Parathyroid adenoma (tissue), 2 donors: ENCODE results near the gene HARS1.

Experiments
- H2AFZ ChIP-seq: fragments of 300-600 bp; sonication (generic); one replicate; pipeline ENCODE4 v1.7.0; 2017; ENCODE audit warnings: antibody characterized with exemption, mild to moderate bottlenecking
- H3K27ac ChIP-seq: fragments of 300-600 bp; sonication (generic); one replicate; pipeline ENCODE4 v1.7.0; 2017
- H3K27me3 ChIP-seq: fragments of 300-600 bp; sonication (generic); one replicate; pipeline ENCODE4 v1.7.0; 2017; ENCODE audit warnings: low read length; ENCODE audit not compliant: control insufficient read depth, insufficient read depth
- H3K36me3 ChIP-seq: fragments of 300-600 bp; sonication (generic); one replicate; pipeline ENCODE4 v1.7.0; 2017; ENCODE audit warnings: low read length; ENCODE audit not compliant: control insufficient read depth, insufficient read depth
- H3K4me1 ChIP-seq: fragments of 300-600 bp; sonication (generic); one replicate; pipeline ENCODE4 v1.7.0; 2017; ENCODE audit warnings: control low read depth
- H3K4me2 ChIP-seq: fragments of 300-600 bp; sonication (generic); one replicate; pipeline ENCODE4 v1.7.0; 2017; ENCODE audit warnings: low read length
- H3K4me3 ChIP-seq: fragments of 300-600 bp; sonication (generic); one replicate; pipeline ENCODE4 v1.7.0; 2017; ENCODE audit warnings: low read depth, low read length
- H3K79me2 ChIP-seq: fragments of 300-600 bp; sonication (generic); one replicate; pipeline ENCODE4 v1.7.0; 2017; ENCODE audit warnings: control low read depth
- H3K9ac ChIP-seq: fragments of 300-600 bp; sonication (generic); one replicate; pipeline ENCODE4 v1.7.0; 2017; ENCODE audit warnings: mild to moderate bottlenecking
- H3K9me3 ChIP-seq: fragments of 300-600 bp; sonication (generic); one replicate; pipeline ENCODE4 v1.7.0; 2017; ENCODE audit warnings: low read length; ENCODE audit not compliant: control insufficient read depth
- CTCF ChIP-seq: fragments of 300-600 bp; sonication (generic); IDR thresholded peaks from one replicate; pipeline ENCODE4 v1.7.0; 2017; ENCODE audit warnings: antibody characterized with exemption, mild to moderate bottlenecking
- donor health status: primary hyperparathyroidism.

HARS1 gene

DNA sequence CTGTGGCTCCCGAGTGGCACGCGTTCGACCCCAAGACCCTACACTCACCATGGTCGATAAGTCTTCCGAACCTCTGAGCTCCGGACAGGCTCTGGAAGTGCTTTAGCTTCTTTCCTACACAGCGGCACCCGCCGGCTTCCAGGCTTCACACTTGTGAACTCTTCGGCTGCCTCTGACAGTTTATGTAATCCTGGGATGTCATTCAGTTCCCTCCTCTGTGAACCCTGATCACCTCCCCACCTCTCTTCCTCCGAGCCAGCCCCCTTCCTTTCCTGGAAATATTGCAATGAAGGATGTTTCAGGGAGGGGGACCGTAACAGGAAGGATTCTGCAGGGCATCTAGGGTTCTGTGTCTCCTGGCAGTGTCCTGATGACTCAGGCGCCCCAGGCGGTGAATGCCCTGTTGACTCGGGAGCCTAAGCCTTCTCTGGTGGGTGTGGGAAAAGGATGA, 58.1 kb downstream of the HARS1 start, which contains the start of gene CD14:
Gene CD14 (minus strand): TSS at position 155 of the 451 bp plus-strand sequence. CDS start 104 bp downstream, at position 51.
- H3K4me3 ChIP-seq: peak within 1 kb of the TSS; percentile 63
- H3K27me3 ChIP-seq: no peaks in the 10 kb centered on the region
- peak within 1 kb of the TSS; percentile 88 for H3K4me2 ChIP-seq
- no peak for TF ChIP-seq CTCF
- H2AFZ ChIP-seq: peak within 1 kb of the TSS; percentile 94
- no peak within 1 kb of the TSS for H3K9ac ChIP-seq
- H3K27ac ChIP-seq: peak within 1 kb of the TSS; percentile 75
- no peaks in the 10 kb centered on the region for H3K36me3 ChIP-seq
- no peaks in the 10 kb centered on the region for H3K9me3 ChIP-seq
- H3K79me2 ChIP-seq: no peaks in the 10 kb centered on the region
- no peaks in the 10 kb centered on the region for H3K4me1 ChIP-seq

DNA sequence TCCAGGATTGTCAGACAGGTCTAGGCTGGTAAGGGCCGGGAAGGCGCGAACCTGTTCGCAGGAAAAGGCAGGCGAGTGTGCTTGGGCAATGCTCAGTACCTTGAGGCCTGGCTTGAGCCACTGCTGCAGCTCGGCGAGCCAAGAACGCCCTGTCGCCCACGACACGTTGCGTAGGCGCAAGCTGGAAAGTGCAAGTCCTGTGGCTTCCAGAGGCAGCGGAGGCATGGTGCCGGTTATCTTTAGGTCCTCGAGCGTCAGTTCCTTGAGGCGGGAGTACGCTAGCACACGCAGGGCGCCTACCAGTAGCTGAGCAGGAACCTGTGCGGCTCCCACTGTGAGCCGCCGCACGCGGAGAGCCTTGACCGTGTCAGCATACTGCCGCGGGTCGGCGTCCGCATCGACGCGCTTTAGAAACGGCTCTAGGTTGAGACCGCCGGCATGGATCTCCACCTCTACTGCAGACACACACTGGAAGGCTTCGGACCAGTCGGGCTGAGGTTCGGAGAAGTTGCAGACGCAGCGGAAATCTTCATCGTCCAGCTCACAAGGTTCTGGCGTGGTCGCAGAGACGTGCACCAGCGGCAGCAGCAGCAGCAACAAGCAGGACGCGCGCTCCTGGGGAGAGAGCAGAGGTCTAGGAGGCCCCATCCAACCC, 58.7 kb downstream of the HARS1 start:
- Histone ChIP-seq H3K79me2 (no peaks in the 10 kb centered on the region), H3K4me3 (peak overlapping the region; percentile 63), H3K27me3 (no peaks in the 10 kb centered on the region), H3K36me3 (no peaks in the 10 kb centered on the region), H2AFZ (peak overlapping the region; percentile 94), H3K9me3 (no peaks in the 10 kb centered on the region), H3K9ac (no peak overlapping the region), H3K4me1 (no peaks in the 10 kb centered on the region), H3K27ac (peak overlapping the region; percentile 75), H3K4me2 (peak overlapping the region; percentile 88)
- no peak for TF ChIP-seq CTCF

DNA sequence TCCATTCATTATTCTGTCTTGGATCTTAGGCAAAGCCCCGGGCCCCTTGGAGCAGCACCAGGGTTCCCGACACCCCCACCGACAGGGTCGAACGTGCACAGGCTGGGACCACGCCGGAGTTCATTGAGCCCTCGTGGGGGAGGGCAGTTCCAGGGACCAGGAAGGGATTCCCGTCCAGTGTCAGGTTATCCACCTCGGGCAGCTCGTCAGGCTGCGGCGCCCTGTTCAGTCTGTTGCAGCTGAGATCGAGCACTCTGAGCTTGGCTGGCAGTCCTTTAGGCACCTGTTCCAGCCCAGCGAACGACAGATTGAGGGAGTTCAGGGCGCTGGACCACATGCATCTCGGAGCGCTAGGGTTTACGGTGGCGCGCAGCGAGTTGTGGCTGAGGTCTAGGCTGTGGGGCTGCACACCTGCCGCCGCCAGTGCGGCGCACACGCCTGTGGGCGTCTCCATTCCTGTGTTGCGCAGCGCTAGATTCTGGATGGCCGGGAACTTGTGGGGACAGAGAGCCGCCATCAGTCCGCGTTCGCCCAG, 59.3 kb downstream of the HARS1 start:
- no peaks in the 10 kb centered on the region for H3K27me3 ChIP-seq

GRCh38 chr5:140631036-140631417, 60.1 kb downstream of the HARS1 start:
- Histone ChIP-seq H3K27ac (peak overlapping the region; percentile 29), H3K4me3 (no peak overlapping the region), H3K79me2 (no peaks in the 10 kb centered on the region), H3K27me3 (no peaks in the 10 kb centered on the region), H2AFZ (no peak overlapping the region), H3K36me3 (no peaks in the 10 kb centered on the region), H3K4me1 (no peaks in the 10 kb centered on the region), H3K4me2 (no peak overlapping the region), H3K9ac (no peak overlapping the region), H3K9me3 (no peaks in the 10 kb centered on the region)
- TF ChIP-seq CTCF: no peak

More for the DNA sequence above, 59.3 kb downstream of the HARS1 start:
- Histone ChIP-seq H3K36me3 (no peaks in the 10 kb centered on the region), H3K27ac (peak overlapping the region; percentile 75), H2AFZ (peak overlapping the region; percentile 94), H3K9me3 (no peaks in the 10 kb centered on the region), H3K9ac (no peak overlapping the region), H3K79me2 (no peaks in the 10 kb centered on the region), H3K4me1 (no peaks in the 10 kb centered on the region), H3K4me3 (peak overlapping the region; percentile 63), H3K4me2 (peak overlapping the region; percentile 88)
- TF ChIP-seq CTCF: no peak
